Activated T-cell treated with anti-CD3 and anti-CD28 coated beads, Interleukin-2, amount 50 U/mL, for 48 hours (primary cell): Measurements from ENCODE around the gene GALNT17.
"Not testable (repeated sequence)": the region's sequence is repeated elsewhere in the genome, so short reads cannot be mapped to it uniquely, and the experiment has no call there.

ENCODE experiments used
- DNase-seq, 2 experiments: peaks; one replicate each; pipeline ENCODE4 v3.0.0-alpha.2; 2020

GALNT17 gene

DNA sequence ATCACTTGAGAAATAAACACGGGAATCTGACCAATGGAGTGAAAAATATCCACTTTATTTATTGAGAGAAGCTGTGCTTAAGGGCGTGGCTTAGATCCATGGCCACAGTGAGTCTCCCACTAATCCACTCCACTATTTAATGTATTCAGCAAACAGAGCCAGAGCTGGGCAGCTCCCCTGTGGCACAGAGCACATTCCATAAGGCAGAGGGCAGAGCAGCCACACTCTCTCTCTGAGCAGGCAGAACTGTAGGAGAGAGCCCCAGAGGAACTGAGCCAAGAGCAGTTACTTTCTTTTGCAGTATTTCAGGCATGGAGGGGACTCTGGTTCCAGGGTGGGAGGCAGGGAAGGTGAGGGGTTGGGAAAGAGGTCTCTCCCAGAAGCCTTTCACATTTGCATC, 106.0 kb downstream of the GALNT17 start:
- DNase-seq: no peak

DNA sequence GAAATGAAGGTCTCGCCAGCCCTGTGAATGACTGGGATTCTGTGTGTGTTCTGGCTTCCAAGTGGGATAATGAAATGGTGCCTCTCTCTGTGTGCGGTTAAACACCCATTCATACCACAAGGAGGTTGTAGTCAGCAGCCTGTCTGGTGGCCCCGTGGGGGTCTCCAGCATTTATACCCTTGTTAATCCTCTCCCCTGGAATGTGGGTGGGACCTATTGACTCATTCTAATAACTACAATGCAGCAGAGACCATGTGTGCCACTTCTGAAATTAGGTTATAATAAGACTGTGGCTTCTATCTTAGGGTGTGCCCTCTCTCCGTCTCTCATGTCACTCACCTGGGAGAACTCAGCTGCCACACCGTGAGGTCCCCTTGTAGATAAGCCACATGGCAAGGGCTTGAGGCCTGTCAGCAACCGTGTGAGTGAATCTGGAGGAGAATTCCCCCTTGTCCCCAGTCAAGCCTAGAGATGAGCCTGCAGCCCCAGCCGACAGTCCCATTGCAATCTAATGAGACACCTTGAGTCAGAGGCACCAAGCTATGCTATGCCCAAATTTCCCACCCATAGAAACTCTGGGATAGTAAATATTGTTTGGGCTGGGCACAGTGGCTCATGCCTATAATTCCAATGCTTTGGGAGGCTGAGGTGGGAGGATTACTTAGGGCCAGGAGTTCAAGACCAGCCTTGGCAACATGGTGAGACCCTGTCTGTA, 106.8 kb downstream of the GALNT17 start:
- no peak for DNase-seq

DNA sequence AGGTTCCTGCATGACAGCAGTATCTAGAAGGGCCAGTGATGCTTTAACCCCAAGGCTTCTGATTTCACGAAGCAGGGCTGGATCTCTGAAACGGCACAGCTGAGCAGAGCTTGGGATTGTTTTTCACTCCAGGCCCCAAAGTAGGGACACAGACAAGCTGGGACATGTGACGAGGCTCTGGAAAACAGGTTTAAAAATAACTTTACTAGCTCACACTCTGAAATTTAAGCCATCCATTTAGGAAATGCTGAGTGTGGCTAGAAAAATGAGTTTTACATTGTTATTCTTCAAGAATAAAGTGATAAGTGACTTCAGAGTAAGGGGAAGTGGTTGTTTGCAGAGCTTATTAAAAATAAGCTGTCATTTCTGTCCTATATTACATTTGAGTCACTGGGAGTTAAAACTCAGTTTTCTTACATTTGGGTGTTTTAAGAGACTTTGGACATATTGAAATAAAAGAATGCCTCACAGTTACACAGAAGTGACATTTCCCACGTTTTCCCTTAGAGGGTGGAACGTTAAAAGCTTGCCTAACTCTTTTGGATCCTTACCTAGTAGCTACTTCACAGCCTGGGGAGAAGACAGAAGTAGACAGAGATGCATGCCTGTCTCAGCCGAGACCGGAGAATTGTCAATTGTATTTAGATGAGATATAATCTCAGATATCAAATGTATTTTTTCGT, 107.8 kb downstream of the GALNT17 start:
- no peak for DNase-seq

DNA sequence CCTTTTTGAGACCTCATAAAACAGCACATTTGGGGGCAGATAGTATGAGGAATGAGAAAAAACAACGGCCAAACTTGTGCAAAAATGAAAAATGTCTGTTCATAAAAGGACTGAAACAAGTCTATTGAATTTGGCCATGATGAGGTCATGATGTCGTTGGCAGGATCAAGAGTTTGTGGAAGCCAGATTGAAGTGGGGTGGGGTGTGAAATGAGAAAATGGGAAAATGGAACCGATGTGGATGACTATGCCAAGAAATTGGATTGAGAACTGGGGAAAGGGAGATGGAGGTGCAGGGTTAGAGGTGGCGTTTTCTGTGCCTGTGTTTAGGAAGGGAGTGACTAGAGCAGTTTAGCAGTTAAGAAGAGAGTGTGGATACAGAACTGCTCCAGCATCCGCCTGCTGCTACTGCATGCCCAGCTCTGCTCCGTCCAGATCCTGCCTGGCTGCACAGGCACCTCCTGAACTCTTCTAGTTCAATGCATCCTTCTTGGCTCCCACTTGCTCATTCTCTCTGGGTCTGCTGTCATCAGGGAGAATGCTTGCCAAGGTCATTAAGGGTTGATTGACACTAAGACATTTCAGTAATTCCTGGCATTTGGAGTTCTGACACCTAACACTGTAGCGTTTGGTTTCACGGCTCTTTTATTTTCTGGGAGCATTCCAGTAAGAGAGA, 111.9 kb downstream of the GALNT17 start:
- no peak for DNase-seq

DNA sequence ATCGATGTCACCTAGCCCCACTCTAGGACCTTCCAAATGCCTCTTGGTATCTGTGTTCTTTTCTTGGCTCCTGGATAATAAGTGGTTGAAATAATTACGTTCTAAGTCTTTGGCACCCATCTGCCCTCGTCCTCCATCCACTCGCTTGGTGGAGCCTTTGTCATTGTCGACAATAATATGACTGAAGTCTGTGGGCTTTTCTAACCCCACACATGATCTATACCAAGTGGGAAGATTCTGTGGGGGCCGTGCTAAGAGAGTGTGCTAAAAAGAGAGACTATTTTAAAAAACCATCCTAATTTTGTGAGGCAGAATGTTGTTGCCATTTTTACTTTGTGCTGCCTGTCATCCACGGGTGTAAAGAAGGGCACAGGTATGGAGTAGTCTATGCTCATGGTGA, 113.1 kb downstream of the GALNT17 start:
- DNase-seq: no peak

DNA sequence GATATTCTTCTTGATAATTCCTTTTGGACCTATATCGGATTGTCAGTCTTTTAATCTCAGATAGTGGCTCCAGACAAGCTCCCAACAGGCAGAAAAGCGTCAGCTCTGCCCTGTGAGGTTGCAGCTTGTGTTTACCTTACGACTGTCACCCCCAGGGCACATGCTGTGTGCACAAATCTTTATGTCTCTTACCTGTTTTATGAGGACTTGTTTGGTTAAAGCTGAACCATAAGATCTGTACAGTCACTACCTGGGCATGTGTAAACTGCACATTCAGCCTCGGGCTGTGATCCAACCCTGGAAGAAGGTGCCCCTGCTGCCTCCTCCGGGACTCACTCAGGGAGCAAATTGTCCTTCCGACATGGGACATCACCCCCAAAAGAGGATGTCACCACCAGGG, 119.8 kb downstream of the GALNT17 start:
- DNase-seq: no peak

DNA sequence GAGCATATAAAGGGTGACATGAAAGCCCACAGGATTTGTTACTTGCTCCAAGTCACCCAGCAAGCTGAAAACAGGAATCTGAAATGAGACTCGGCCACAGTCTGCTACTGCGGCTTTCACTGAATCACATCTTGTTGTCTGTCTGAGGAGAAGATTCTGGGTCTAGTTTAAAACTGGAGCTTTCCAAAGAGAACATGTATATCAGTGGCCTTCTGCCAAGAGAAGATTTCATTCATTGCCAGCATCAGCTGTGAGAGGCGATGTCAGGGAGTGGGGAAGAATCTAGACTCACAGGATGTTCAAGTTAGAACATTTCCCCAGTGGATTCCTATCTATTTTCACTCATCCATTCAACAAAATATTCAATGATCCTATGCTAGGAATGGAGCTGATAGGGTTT, 122.8 kb downstream of the GALNT17 start:
- DNase-seq: no peak

DNA sequence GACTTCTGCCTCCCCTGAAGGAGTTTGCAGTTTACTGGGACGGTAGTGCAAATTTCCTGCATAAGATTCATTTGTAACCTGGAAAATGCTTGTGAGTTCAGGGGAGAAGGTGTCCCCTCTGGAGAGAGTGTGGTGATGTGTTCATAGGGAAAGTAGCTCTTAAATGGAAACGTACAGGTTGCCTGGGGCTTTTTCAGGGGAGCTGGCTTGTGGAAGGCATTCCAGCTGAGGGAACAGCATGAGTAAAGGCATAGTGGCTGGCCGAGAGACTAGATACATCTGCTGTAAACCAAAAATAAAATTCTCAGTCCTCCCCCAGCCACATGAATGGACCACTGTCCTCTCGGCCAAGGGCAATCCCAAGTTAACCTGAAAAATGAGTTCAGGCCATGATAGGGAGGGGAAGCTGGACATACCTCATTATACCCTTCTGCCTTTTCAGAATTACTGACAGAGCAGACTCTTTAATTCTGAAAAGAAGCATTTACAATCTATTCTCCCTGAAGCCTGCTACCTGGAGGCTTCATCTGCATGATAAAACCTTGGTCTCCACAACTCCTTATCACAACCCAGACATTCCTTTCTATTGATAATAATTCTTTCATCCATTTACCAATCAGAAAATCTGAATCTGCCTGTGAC, 123.7 kb downstream of the GALNT17 start:
- DNase-seq: no peak

DNA sequence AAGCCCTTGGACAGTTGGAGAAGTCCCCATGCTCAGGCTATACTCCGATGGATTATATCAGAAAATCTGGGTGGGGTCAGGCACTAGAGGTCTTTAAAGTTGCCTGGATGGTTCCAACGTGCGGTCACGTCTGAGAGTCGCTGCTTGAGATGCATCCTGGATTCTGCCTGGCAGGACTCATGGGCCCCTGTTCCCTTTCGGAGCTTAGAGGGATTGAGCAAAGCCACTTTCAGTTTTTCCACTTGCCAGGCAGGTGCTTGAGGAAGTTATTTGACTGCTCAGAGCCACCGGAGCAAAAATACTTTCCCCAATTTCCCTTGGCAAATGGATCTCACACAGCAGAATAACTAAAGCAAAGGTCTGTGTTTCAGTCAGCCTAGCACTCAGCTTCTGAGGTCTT, 129.1 kb downstream of the GALNT17 start:
- no peak for DNase-seq

DNA sequence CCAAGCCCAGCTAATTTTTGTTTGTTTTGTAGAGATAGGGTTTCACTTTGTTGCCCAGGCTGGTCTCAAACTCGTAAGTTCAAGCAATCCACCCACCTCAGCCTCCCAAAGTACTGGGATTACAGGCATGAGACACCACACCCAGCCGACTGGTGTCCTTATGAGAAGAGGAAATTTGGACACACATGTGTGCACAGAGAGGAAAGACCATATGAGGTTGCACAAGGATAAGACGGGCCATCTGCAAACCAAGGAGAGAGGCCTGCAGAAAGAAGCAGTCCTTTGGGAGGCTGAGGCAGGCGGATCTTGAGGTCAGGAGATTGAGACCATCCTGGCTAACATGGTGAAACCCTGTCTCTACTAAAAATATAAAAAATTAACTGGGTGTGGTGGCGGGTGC, 130.9 kb downstream of the GALNT17 start:
- not testable (repeated sequence) for DNase-seq

DNA sequence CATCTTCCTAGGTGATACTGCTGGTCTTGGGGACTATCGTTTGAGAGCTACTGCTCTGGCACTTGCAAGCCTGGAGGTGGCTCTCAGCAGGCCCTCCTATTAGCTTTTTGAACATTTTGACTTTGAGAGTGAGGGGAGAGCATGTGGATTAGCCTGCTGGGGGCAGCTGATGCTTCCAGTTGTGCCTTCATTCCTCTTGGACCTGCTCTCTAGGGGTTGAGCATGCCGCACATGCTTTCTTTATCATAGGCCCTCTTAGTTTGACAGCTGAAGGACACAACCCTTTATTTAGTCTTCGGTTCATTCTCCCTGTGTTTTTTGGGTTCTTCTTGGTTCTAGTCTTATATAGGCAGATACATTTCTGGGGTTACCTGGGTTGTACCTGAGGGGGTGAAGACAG, 132.1 kb downstream of the GALNT17 start:
- no peak for DNase-seq

DNA sequence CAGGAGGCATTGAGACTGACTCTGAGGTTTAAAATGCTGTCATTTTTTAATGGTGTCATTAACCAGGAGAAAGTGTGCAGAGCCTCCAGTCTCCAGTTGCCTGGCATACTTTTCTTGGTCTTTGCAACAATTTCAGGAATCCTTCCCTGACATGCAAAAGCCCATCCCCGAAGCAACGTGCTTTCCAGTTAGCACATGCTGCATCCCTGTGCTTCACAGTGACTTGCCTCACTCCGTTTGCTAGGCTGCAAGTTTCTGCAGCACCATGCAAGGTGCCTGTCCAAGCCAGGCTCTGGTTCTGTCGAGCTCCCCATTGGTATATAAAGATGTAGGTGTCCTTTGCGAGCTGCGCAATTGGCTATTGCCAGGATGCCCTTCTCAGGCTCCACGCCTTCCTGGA, 135.0 kb downstream of the GALNT17 start:
- DNase-seq: no peak

DNA sequence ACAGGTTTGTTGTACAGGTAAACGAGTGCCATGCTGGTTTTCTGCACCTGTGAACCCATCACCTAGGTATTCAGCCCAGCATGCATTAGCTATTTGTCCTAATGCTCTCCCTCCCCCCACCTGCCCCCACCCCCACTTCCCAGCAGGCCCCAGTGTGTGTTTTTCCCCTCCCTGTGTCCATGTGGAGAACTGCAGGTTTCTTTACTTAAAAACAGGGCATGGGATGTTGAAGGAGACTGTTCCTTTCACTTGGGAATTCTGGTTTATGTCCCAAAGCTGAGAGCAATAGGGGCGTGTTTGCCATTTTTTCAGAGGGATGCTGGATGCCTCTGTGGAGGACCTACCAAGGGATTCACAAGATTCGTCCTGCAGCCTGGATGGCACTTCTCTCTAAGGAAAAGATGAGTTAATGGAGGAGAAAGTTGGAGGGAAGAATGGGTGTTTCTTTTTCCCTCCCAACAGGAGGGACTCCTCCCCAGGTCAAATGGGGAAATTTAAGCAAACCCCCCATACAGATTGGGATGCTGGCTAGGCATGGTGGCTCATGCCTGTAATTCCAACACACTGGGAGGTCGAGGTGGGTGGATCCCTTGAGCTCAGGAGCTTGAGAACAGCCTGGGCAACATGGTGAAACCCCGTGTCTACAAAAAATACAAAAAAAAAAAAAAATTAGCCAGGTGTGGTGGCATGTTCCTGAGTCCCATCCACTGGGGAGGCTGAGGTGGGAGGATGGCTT, 136.0 kb downstream of the GALNT17 start:
- DNase-seq: no peak

DNA sequence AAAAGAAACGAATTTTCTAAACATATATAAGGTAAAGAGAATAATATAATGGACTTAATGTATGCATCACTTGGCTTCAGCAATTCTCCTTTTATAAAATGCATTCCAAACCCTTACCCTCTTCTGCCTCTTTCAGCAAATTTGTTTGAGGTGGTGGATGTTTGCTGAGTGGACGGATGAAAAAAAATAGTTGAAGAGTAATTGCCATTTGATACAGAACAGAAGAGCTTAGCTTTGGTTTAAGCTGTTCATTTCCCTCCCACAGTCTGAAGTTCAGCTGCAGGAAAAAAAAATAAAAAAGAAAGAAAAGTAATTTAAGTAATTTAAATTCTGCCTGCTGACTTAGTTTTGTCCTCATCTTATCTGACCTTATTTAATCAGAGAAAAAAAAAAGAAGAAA, 138.6 kb downstream of the GALNT17 start:
- no peak for DNase-seq

DNA sequence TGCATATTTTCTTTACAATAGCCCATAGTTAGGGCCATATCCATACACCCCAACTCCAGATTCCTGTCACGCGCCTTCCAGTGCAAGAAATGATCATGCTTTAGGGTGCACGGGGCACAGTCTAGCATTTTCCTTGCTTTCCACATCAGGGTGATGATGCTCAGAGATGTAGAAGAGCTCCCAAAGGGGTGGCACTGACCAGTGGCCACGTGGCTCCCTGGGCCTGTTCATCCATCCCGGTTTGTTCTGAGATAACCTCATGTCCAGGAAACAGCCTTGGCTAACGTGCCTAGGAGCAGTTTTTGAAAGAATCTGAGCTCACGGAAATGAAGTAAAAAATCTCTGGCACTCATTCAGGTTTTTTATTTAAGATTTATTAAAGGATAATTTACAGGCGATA, 139.3 kb downstream of the GALNT17 start:
- DNase-seq: no peak

DNA sequence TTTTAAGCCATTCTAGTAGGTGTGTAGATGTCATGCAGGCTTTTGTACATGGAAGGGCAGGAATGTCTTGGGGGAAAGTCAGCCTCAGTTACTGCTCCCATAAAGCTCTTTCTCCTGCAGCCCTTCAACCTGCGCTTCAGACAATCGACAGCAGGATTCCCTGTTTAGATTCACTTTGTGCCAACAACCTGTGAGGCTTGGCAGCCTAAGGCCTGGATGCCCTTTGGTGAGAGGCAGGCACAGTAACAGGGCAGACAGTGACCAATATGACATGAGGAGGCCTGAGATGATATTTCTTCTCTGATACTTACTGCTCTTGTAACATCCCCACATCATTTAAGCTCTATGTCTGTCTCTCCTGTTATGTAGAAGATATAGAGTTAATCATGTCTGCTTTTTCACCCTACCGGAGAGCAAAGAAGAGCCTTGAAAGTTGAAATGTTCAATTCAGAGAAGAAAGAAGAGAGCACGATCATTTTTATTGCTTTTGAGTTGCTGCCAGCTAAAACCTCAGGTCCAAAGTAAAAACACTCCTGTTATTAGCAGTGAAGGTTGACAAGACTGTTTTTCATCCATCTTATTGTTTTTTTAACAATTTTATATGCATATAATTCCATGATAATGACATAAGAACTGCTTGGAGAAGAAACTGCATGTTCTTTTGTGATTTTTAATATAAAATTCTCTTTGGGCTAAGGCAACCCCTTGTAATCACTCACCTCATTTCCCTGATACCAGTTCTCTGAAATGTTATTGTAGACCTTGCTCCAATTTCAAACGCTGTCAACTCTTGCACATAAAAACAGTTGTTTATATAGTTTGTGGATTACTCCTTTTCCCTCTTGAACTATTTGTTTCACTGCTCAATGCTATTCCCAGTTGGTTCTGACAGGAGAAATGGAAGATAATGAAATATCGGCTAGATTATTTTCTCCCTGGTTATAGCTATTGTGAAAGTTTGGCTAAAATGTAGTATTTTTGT, 140.9 kb downstream of the GALNT17 start:
- no peak for DNase-seq

DNA sequence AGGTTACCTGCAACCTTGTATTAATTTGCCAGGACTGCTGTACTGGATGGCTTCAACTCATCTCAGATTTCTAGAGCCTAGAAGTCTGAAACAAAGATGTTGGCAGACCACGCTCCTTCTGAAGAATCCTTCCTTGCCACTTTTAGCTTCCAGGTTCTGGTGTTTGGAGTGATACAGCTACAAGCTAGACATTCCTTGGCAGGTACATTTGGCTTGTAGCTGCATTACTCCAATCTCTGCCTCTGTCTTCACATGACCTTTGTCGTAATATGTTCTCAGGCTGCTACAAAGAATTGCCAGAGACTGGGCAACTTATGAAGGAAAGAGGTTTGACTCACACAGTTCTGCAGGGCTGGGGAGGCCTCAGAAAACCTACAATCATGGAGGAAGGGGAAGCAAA, 146.3 kb downstream of the GALNT17 start:
- DNase-seq: no peak

DNA sequence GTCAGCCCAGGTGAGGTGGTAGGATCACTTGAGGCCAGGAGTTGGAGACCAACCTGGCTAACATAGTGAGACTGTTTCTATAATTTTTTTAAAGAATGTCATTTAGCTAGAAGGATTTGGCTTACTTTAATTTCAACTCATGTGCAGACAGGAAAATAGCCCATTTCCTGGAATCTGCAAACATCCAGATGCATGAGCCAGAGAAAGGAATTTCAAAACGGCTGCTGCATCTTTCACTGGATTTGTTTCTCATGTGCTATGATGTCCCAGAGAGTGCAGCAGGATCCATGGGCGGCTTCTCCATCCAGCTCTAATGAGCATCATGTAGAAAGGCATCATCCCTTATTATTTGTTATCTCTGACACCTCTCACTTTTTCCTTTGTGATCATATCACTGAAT, 149.3 kb downstream of the GALNT17 start:
- DNase-seq: no peak

DNA sequence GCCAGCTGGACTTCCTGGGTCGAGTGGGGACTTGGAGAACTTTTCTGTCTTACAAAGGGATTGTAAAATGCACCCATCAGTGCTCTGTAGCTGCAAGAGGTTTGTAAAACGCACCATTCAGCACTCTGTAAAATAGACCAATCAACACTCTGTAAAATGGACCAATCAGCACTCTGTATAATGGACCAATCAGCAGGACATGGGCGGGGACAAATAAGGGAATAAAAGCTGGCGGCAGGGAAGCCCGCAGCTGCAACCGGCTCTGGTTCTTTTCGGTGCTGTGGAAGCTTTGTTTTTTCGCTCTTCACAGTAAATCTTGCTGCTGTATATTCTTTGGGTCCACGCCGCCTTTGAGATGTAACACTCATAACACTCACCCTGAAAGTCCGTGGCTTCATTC, 151.9 kb downstream of the GALNT17 start:
- no peak for DNase-seq

DNA sequence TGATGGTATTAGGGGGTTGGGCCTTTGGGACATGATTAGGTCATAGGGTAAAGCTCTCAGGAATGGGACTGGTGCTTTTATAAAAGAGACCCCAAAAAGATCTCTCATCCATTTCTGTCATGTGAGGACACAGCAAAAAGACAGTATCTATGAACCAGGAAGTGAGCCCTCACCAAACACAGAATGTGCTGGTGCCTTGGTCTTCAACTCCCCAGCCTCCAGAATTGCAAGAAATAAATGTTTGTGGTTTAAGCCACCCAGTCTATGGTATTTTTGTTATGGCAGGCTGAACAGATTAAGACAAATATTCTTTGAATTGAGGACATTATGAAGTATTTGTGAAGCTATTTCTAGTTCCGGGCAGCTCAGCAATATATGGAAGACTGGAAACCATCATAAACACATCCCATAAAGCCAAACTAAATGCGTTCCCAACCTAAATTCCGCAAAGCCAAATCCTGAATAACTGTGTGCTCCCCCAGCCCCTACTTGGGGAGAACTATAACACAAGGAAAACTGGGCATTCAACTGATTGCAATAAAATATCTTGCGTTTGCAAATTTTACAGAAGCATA, 153.7 kb downstream of the GALNT17 start:
- DNase-seq: no peak

DNA sequence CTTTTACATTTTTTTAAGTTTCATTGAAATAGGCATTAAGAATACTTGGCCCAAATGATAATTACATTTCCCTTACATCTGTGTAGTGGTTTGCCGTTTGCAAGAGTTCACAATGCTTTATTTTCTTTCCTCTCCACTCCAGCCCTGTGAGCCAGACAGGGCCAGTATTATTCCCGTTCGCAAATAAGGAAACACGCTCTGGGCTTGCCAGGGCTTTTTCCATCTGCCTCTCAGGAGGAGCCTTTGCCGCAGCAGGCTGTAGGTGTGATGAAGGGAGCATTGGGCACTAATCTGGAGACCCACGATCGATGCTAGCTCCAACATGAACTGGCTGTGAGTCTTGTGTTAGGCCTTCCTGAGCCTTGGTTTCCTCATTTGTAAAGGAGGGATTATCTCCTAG, 154.4 kb downstream of the GALNT17 start:
- no peak for DNase-seq
